22Rv1 (cell line): ENCODE data around the gene KCNK7.

Experiments used
- H3K27ac ChIP-seq: fragments of 450-650 bp; 2 replicates; pipeline ENCODE4 v1.5.1; 2017
- ZFX ChIP-seq: fragments of 450-650 bp; IDR thresholded peaks from 2 replicates; pipeline ENCODE4 v1.6.1; 2017; ENCODE audit warnings: antibody characterized with exemption, borderline replicate concordance
- TF ChIP-seq, protein P1 (sequence below): fragments of 450-650 bp; IDR thresholded peaks from 2 replicates; pipeline ENCODE4 v1.5.1; 2017; ENCODE audit warnings: mild to moderate bottlenecking

The KCNK7 gene

GRCh38 chr11:65639623-65640482, 44.3 kb upstream of the KCNK7 start:
- no peak overlapping the region for H3K27ac ChIP-seq
- TF ChIP-seq, protein P1, sequence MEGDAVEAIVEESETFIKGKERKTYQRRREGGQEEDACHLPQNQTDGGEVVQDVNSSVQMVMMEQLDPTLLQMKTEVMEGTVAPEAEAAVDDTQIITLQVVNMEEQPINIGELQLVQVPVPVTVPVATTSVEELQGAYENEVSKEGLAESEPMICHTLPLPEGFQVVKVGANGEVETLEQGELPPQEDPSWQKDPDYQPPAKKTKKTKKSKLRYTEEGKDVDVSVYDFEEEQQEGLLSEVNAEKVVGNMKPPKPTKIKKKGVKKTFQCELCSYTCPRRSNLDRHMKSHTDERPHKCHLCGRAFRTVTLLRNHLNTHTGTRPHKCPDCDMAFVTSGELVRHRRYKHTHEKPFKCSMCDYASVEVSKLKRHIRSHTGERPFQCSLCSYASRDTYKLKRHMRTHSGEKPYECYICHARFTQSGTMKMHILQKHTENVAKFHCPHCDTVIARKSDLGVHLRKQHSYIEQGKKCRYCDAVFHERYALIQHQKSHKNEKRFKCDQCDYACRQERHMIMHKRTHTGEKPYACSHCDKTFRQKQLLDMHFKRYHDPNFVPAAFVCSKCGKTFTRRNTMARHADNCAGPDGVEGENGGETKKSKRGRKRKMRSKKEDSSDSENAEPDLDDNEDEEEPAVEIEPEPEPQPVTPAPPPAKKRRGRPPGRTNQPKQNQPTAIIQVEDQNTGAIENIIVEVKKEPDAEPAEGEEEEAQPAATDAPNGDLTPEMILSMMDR: no peak
- no peak for TF ChIP-seq ZFX

DNA sequence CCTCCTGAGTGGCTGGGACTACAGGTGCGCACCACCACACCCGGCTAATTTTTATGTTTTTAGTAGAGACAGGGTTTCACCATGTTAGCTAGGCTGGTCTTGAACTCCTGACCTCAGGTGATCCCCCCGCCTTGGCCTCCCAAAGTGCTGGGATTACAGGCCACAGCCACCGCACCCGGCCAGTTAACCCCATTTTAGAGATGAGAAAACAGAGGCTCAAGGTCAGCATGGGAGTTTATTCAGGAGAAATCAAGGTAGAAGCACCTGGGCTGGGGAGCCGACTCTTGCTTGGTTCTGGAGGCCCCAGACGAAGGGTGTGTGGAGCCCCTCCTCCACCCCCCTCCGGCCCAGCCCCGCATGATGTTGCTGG, 43.6 kb upstream of the KCNK7 start:
- H3K27ac ChIP-seq: peak overlapping the region; percentile 76

DNA sequence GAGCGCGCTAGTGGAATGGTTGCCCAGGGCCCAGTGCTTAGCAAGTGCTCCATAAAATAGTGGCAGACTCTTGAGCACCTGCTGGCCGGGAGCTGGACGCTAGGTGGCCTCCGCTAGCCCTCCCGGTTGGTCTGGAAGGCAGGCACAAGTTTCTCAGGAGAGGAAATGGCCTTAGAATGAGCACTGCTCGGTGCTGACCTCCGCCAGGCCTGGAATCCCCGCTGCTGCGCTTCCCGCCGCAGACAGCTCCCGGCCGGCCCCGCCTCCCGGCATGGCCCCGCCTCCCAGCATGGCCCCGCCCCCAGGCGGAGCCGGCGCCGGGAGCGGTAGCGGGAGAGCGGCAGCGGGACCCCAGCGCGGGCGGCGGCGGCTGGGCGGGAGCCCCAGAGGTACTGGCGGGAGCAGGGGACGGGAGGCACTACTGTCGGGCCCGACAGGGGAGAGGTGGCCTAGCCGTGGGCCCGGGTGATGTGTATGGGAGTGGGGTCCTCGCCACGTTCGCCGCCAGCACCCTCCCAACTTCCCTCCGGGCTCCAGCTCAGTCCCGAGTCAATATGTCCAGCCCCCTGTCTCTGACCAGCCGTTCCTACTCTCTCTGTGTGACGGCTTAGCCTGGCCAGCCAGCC, 42.3 kb upstream of the KCNK7 start, which contains the start of gene SIPA1:
Gene SIPA1 (plus strand): TSS at position 308 of the 626 bp plus-strand sequence. CDS start 2,821 bp downstream, outside the sequence.
- no peak for TF ChIP-seq ZFX
- TF ChIP-seq, protein P1: peak; percentile 42
- peak within 1 kb of the TSS; percentile 76 for H3K27ac ChIP-seq

- TF ChIP-seq ZFX: no peak
- TF ChIP-seq, protein P1: no peak
- H3K27ac ChIP-seq: peak overlapping the region; percentile 76
Observed at GRCh38 chr11:65637032-65637557, 41.5 kb upstream of the KCNK7 start.

DNA sequence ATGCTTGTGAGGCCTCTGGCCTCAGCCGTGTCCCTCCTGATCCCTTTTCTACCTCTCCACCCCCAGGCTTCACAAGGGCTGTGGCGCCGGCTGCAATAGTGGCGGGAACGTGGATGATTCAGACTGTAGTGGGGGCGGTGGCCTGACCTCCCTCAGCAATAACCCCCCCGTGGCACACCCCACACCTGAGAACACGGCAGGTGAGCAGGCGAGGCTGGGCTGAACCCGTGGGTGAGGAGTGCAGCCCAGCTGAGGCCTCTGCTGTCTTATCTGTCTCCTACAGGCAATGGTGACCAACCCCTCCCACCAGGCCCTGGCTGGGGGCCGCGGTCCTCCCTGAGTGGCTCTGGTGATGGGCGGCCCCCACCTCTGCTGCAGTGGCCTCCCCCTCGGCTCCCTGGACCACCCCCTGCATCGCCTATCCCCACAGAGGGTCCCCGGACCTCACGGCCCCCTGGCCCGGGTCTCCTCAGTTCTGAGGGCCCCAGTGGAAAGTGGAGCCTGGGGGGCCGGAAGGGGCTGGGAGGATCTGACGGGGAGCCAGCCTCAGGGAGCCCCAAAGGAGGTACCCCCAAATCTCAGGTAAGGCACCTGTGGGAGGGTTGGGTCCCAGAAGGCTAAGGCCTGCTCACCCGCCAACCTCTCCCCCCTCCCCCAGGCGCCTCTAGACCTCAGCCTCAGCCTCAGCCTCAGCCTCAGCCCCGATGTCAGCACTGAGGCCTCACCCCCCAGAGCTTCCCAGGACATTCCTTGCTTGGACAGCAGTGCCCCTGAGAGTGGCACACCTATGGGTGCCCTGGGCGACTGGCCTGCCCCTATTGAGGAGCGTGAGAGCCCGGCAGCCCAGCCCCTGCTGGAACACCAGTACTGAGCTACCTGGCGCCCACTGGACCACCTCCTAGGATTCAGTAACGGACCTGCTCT, 40.8 kb upstream of the KCNK7 start:
- TF ChIP-seq, protein P1: no peak
- no peak for TF ChIP-seq ZFX
- peak overlapping the region; percentile 76 for H3K27ac ChIP-seq

DNA sequence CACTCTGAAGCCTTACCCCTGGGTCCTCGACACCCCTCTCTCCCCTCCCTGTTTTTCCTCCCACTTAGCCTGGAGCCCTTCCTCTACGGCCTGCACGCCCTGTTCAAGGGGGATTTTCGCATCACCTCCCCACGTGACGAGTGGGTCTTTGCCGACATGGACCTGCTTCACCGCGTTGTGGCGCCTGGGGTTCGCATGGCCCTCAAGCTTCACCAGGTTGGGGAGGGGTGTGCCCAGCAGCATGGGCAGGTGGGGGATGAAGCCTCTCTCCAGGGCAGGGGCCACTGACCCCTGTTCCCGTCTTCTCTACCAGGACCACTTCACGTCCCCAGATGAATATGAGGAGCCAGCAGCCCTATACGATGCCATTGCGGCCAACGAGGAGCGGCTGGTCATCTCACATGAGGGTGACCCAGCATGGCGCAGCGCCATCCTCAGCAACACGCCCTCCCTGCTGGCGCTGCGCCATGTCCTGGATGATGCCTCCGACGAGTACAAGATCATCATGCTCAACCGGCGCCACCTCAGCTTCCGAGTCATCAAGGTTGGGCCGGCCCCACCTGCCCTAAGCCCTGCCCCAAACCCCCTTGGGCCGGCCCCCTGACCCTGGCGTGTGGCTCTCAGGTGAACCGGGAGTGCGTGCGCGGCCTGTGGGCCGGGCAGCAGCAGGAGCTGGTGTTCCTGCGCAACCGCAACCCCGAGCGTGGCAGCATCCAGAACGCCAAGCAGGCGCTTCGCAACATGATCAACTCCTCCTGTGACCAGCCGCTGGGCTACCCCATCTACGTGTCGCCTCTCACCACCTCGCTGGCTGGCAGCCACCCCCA, 39.5 kb upstream of the KCNK7 start:
- TF ChIP-seq, protein P1: no peak
- TF ChIP-seq ZFX: no peak
- no peak overlapping the region for H3K27ac ChIP-seq
